ENCODE results near the gene USH2A.

DNA sequence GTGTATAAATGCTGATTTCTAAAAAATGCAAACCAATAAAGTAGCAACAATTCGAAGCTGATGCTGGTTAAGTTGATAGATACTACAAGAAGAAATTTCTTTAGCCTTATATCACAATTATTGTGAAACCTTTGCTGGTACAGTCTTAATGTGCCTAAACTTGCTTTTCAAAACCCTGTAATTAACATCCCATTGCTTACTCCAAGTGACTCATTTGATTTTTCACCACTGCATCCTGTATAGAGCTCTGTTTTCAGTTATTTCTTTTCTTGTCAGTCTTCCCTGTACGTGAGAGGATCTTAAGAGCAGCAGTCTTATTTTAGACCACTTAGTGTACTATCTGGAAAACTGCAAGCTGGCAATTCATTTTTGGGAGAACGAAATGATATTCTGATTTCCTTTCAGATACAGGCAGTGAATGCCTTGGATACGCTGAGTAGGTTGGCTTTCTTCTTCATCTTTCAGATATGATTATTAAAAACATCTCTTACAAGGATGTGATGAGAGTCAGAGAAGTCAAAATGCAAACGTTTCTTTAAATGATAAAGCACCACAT lies 645.8 kb downstream of the USH2A start:
- TF ChIP-seq EZH2 (IDR thresholded peaks at IDR 0.05; ENCODE audit: borderline replicate concordance, insufficient read depth, low read length, poor library complexity, severe bottlenecking) (no peak), MXI1 (conservative IDR thresholded peaks at IDR 0.05; ENCODE audit: poor library complexity, severe bottlenecking) (no peak), EP300 (conservative IDR thresholded peaks at IDR 0.05; ENCODE audit: poor library complexity, severe bottlenecking) (no peak), RAD21 (conservative IDR thresholded peaks at IDR 0.05) (no peak), POLR2AphosphoS5 (IDR thresholded peaks at IDR 0.05) (no peak), TAF1 (IDR thresholded peaks at IDR 0.05; ENCODE audit: low read depth) (no peak), SMC3 (conservative IDR thresholded peaks at IDR 0.05; ENCODE audit: poor library complexity) (no peak)
- TF ChIP-seq, protein P1, sequence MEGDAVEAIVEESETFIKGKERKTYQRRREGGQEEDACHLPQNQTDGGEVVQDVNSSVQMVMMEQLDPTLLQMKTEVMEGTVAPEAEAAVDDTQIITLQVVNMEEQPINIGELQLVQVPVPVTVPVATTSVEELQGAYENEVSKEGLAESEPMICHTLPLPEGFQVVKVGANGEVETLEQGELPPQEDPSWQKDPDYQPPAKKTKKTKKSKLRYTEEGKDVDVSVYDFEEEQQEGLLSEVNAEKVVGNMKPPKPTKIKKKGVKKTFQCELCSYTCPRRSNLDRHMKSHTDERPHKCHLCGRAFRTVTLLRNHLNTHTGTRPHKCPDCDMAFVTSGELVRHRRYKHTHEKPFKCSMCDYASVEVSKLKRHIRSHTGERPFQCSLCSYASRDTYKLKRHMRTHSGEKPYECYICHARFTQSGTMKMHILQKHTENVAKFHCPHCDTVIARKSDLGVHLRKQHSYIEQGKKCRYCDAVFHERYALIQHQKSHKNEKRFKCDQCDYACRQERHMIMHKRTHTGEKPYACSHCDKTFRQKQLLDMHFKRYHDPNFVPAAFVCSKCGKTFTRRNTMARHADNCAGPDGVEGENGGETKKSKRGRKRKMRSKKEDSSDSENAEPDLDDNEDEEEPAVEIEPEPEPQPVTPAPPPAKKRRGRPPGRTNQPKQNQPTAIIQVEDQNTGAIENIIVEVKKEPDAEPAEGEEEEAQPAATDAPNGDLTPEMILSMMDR (IDR thresholded peaks at IDR 0.05; ENCODE audit: poor library complexity, severe bottlenecking): no peak
- TF ChIP-seq, protein P2, sequence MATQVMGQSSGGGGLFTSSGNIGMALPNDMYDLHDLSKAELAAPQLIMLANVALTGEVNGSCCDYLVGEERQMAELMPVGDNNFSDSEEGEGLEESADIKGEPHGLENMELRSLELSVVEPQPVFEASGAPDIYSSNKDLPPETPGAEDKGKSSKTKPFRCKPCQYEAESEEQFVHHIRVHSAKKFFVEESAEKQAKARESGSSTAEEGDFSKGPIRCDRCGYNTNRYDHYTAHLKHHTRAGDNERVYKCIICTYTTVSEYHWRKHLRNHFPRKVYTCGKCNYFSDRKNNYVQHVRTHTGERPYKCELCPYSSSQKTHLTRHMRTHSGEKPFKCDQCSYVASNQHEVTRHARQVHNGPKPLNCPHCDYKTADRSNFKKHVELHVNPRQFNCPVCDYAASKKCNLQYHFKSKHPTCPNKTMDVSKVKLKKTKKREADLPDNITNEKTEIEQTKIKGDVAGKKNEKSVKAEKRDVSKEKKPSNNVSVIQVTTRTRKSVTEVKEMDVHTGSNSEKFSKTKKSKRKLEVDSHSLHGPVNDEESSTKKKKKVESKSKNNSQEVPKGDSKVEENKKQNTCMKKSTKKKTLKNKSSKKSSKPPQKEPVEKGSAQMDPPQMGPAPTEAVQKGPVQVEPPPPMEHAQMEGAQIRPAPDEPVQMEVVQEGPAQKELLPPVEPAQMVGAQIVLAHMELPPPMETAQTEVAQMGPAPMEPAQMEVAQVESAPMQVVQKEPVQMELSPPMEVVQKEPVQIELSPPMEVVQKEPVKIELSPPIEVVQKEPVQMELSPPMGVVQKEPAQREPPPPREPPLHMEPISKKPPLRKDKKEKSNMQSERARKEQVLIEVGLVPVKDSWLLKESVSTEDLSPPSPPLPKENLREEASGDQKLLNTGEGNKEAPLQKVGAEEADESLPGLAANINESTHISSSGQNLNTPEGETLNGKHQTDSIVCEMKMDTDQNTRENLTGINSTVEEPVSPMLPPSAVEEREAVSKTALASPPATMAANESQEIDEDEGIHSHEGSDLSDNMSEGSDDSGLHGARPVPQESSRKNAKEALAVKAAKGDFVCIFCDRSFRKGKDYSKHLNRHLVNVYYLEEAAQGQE (IDR thresholded peaks at IDR 0.05; ENCODE audit: borderline replicate concordance): no peak
